Measurements from ENCODE around the gene MINDY3.

- TF ChIP-seq YY1 (IDR thresholded peaks at IDR 0.05; ENCODE audit: insufficient read depth, insufficient read length) = no peak
- TF ChIP-seq ZNF274 (IDR thresholded peaks at IDR 0.05; ENCODE audit: low read depth, low read length) = no peak
- TF ChIP-seq SUZ12 (IDR thresholded peaks at IDR 0.05; ENCODE audit: extremely low read depth, insufficient read depth, insufficient read length) = no peak
Measured at GRCh38 chr10:15815242-15815885, 44.9 kb downstream of the MINDY3 start.
